Neural cell (in vitro differentiated cells): ENCODE measurements around the gene M1AP. TPM values are rescaled to one million over a fixed set of nuclear protein-coding genes. Genes with fewer than 3 reads are reported as not detected.

Experiments used
- H2AFZ ChIP-seq: fragments of 200-600, 300-800 bp; sonication (generic), shearing (Covaris generic); 2 replicates; pipeline ENCODE4 v1.6.0; 2014; ENCODE audit warnings: low read depth, mild to moderate bottlenecking, antibody characterized with exemption, low read length, moderate library complexity
- H3F3A ChIP-seq: fragments of 200-600 bp; shearing (Covaris generic); 2 replicates; pipeline ENCODE4 v1.6.1; 2016; ENCODE audit warnings: mild to moderate bottlenecking, moderate library complexity, mixed read lengths, antibody characterized with exemption, low read length; ENCODE audit not compliant: insufficient read depth, poor library complexity, severe bottlenecking
- H3K27ac ChIP-seq: fragments of 200-600, 300-800 bp; sonication (generic), shearing (Covaris generic); 2 replicates; pipeline ENCODE4 v1.5.1; 2014; ENCODE audit warnings: mild to moderate bottlenecking, low read length, moderate library complexity
- H3K27me3 ChIP-seq: fragments of 300-800, 200-600 bp; sonication (generic), shearing (Covaris generic); 2 replicates; pipeline ENCODE4 v1.6.0; 2014; ENCODE audit warnings: mild to moderate bottlenecking, low read depth, low read length, moderate library complexity; ENCODE audit not compliant: insufficient read depth
- H3K36me3 ChIP-seq: fragments of 300-800, 200-600 bp; sonication (generic), shearing (Covaris generic); 2 replicates; pipeline ENCODE4 v1.5.1; 2014; ENCODE audit warnings: mild to moderate bottlenecking, antibody characterized with exemption, low read length, moderate library complexity; ENCODE audit not compliant: insufficient read depth
- H3K4me2 ChIP-seq: fragments of 300-800, 200-600 bp; sonication (generic), shearing (Covaris generic); 2 replicates; pipeline ENCODE4 v1.6.0; 2014; ENCODE audit warnings: mild to moderate bottlenecking, low read length
- H3K4me3 ChIP-seq: fragments of 300-800, 200-600 bp; sonication (generic), shearing (Covaris generic); 2 replicates; pipeline ENCODE4 v1.5.1; 2014; ENCODE audit warnings: mild to moderate bottlenecking, low read length, moderate library complexity
- H3K79me2 ChIP-seq: fragments of 200-600 bp; shearing (Covaris generic); replicated peaks from 2 replicates; pipeline ENCODE4 v1.6.0; 2014; ENCODE audit warnings: mild to moderate bottlenecking, low read length, moderate library complexity; ENCODE audit not compliant: insufficient read depth
- H3K9ac ChIP-seq: fragments of 300-800, 200-600 bp; sonication (generic), shearing (Covaris generic); 2 replicates; pipeline ENCODE4 v1.6.1; 2016; ENCODE audit warnings: mild to moderate bottlenecking, low read length, mixed read lengths
- H3K9me2 ChIP-seq: fragments of 200-600 bp; shearing (Covaris generic); 2 replicates; pipeline ENCODE4 v1.6.1; 2016; ENCODE audit warnings: mild to moderate bottlenecking, low read length, mixed read lengths; ENCODE audit not compliant: insufficient read depth
- H3K9me3 ChIP-seq: fragments of 200-600, 300-800 bp; sonication (generic), shearing (Covaris generic); 2 replicates; pipeline ENCODE4 v1.6.1; 2016; ENCODE audit warnings: mild to moderate bottlenecking, mixed run types, low read length, moderate library complexity, mixed read lengths
- H4K20me1 ChIP-seq: fragments of 200-600 bp; shearing (Covaris generic); 2 replicates; pipeline ENCODE4 v1.6.1; 2016; ENCODE audit warnings: mild to moderate bottlenecking, mixed run types; ENCODE audit not compliant: insufficient read depth
- CTCF ChIP-seq: fragments of 450-650 bp; IDR thresholded peaks from 2 replicates; pipeline ENCODE4 v1.5.1; 2014; ENCODE audit warnings: antibody characterized with exemption, mild to moderate bottlenecking, moderate library complexity; ENCODE audit not compliant: poor library complexity, severe bottlenecking
- EP300 ChIP-seq: fragments of 450-650 bp; conservative IDR thresholded peaks from 2 replicates; pipeline ENCODE4 v1.6.1; 2014; ENCODE audit warnings: antibody characterized with exemption, mild to moderate bottlenecking, moderate library complexity; ENCODE audit not compliant: poor library complexity, severe bottlenecking
- EZH2 ChIP-seq: fragments of 200-600, 300-800 bp; shearing (Covaris generic), sonication (generic); IDR thresholded peaks from 2 replicates; pipeline ENCODE4 v1.6.1; 2014; ENCODE audit warnings: antibody characterized with exemption, low read length, borderline replicate concordance, mild to moderate bottlenecking; ENCODE audit not compliant: insufficient read depth, poor library complexity, severe bottlenecking
- MXI1 ChIP-seq: fragments of 450-650 bp; conservative IDR thresholded peaks from 2 replicates; pipeline ENCODE4 v1.6.1; 2014; ENCODE audit warnings: antibody characterized with exemption, mild to moderate bottlenecking; ENCODE audit not compliant: poor library complexity, severe bottlenecking
- POLR2AphosphoS5 ChIP-seq: IDR thresholded peaks from 2 replicates; pipeline ENCODE4 v1.6.1; 2012
- RAD21 ChIP-seq: fragments of 450-650 bp; conservative IDR thresholded peaks from 2 replicates; pipeline ENCODE4 v1.6.1; 2014; ENCODE audit warnings: antibody characterized with exemption, mild to moderate bottlenecking, moderate library complexity
- REST ChIP-seq: IDR thresholded peaks from 2 replicates; pipeline ENCODE4 v1.6.1; 2012; ENCODE audit warnings: borderline replicate concordance
- SMC3 ChIP-seq: fragments of 450-650 bp; conservative IDR thresholded peaks from 2 replicates; pipeline ENCODE4 v1.6.1; 2014; ENCODE audit warnings: antibody characterized with exemption, mild to moderate bottlenecking, moderate library complexity; ENCODE audit not compliant: poor library complexity
- TAF1 ChIP-seq: IDR thresholded peaks from 2 replicates; pipeline ENCODE4 v1.6.1; 2012; ENCODE audit warnings: low read depth
- polyA plus RNA-seq: library from polyadenylated mRNA; depleted of rRNA; stranded (reverse); fragments of >200 nt; gene quantifications from 2 replicates; pipeline ENCODE4 v1.2.3, GENCODE V29; 2014

Gene M1AP
- polyA plus RNA-seq, 1 donor from 2014 or later: not detected

GRCh38 chr2:74593826-74594772, 54.0 kb downstream of the M1AP start:
- Histone ChIP-seq H2AFZ (no peak overlapping the region), H3K9ac (no peak overlapping the region), H3K9me3 (no peaks in the 10 kb centered on the region), H3K4me3 (no peak overlapping the region), H3K9me2 (no peaks in the 10 kb centered on the region), H4K20me1 (no peaks in the 10 kb centered on the region), H3K4me2 (no peak overlapping the region), H3K36me3 (no peaks in the 10 kb centered on the region), H3F3A (no peaks in the 10 kb centered on the region), H3K27ac (no peak overlapping the region), H3K79me2 (no peaks in the 10 kb centered on the region), H3K27me3 (no peaks in the 10 kb centered on the region)
- TF ChIP-seq CTCF (no peak), REST (no peak), RAD21 (no peak)

- H3K27ac ChIP-seq: no peak overlapping the region
- H3K36me3 ChIP-seq: no peaks in the 10 kb centered on the region
- no peaks in the 10 kb centered on the region for H3K27me3 ChIP-seq
- no peak overlapping the region for H3K4me3 ChIP-seq
- H3K79me2 ChIP-seq: no peaks in the 10 kb centered on the region
- TF ChIP-seq CTCF (no peak), POLR2AphosphoS5 (no peak), MXI1 (no peak), TAF1 (no peak), SMC3 (no peak), REST (no peak), EP300 (no peak), RAD21 (no peak), EZH2 (no peak)
- H3K9me3 ChIP-seq: no peaks in the 10 kb centered on the region
- H2AFZ ChIP-seq: no peak overlapping the region
- H3K9ac ChIP-seq: no peak overlapping the region
- no peaks in the 10 kb centered on the region for H3F3A ChIP-seq
- H3K4me2 ChIP-seq: no peak overlapping the region
- H4K20me1 ChIP-seq: no peaks in the 10 kb centered on the region
- H3K9me2 ChIP-seq: no peaks in the 10 kb centered on the region
Measured at GRCh38 chr2:74588664-74589063, 59.5 kb downstream of the M1AP start.
